Neural cell (in vitro differentiated cells): Measurements from ENCODE around the gene EHMT1. TPM values are rescaled to one million over a fixed set of nuclear protein-coding genes. Genes with fewer than 3 reads are reported as not detected.

Experiments used
- H2AFZ ChIP-seq: fragments of 200-600, 300-800 bp; sonication (generic), shearing (Covaris generic); 2 replicates; pipeline ENCODE4 v1.6.0; 2014; ENCODE audit warnings: low read depth, mild to moderate bottlenecking, antibody characterized with exemption, low read length, moderate library complexity
- H3F3A ChIP-seq: fragments of 200-600 bp; shearing (Covaris generic); 2 replicates; pipeline ENCODE4 v1.6.1; 2016; ENCODE audit warnings: mild to moderate bottlenecking, moderate library complexity, mixed read lengths, antibody characterized with exemption, low read length; ENCODE audit not compliant: insufficient read depth, poor library complexity, severe bottlenecking
- H3K27ac ChIP-seq: fragments of 200-600, 300-800 bp; sonication (generic), shearing (Covaris generic); 2 replicates; pipeline ENCODE4 v1.5.1; 2014; ENCODE audit warnings: mild to moderate bottlenecking, low read length, moderate library complexity
- H3K27me3 ChIP-seq: fragments of 300-800, 200-600 bp; sonication (generic), shearing (Covaris generic); 2 replicates; pipeline ENCODE4 v1.6.0; 2014; ENCODE audit warnings: mild to moderate bottlenecking, low read depth, low read length, moderate library complexity; ENCODE audit not compliant: insufficient read depth
- H3K36me3 ChIP-seq: fragments of 300-800, 200-600 bp; sonication (generic), shearing (Covaris generic); 2 replicates; pipeline ENCODE4 v1.5.1; 2014; ENCODE audit warnings: mild to moderate bottlenecking, antibody characterized with exemption, low read length, moderate library complexity; ENCODE audit not compliant: insufficient read depth
- H3K4me2 ChIP-seq: fragments of 300-800, 200-600 bp; sonication (generic), shearing (Covaris generic); 2 replicates; pipeline ENCODE4 v1.6.0; 2014; ENCODE audit warnings: mild to moderate bottlenecking, low read length
- H3K4me3 ChIP-seq: fragments of 300-800, 200-600 bp; sonication (generic), shearing (Covaris generic); 2 replicates; pipeline ENCODE4 v1.5.1; 2014; ENCODE audit warnings: mild to moderate bottlenecking, low read length, moderate library complexity
- H3K79me2 ChIP-seq: fragments of 200-600 bp; shearing (Covaris generic); replicated peaks from 2 replicates; pipeline ENCODE4 v1.6.0; 2014; ENCODE audit warnings: mild to moderate bottlenecking, low read length, moderate library complexity; ENCODE audit not compliant: insufficient read depth
- H3K9ac ChIP-seq: fragments of 300-800, 200-600 bp; sonication (generic), shearing (Covaris generic); 2 replicates; pipeline ENCODE4 v1.6.1; 2016; ENCODE audit warnings: mild to moderate bottlenecking, low read length, mixed read lengths
- H3K9me2 ChIP-seq: fragments of 200-600 bp; shearing (Covaris generic); 2 replicates; pipeline ENCODE4 v1.6.1; 2016; ENCODE audit warnings: mild to moderate bottlenecking, low read length, mixed read lengths; ENCODE audit not compliant: insufficient read depth
- H3K9me3 ChIP-seq: fragments of 200-600, 300-800 bp; sonication (generic), shearing (Covaris generic); 2 replicates; pipeline ENCODE4 v1.6.1; 2016; ENCODE audit warnings: mild to moderate bottlenecking, mixed run types, low read length, moderate library complexity, mixed read lengths
- H4K20me1 ChIP-seq: fragments of 200-600 bp; shearing (Covaris generic); 2 replicates; pipeline ENCODE4 v1.6.1; 2016; ENCODE audit warnings: mild to moderate bottlenecking, mixed run types; ENCODE audit not compliant: insufficient read depth
- EP300 ChIP-seq: fragments of 450-650 bp; conservative IDR thresholded peaks from 2 replicates; pipeline ENCODE4 v1.6.1; 2014; ENCODE audit warnings: antibody characterized with exemption, mild to moderate bottlenecking, moderate library complexity; ENCODE audit not compliant: poor library complexity, severe bottlenecking
- EZH2 ChIP-seq: fragments of 200-600, 300-800 bp; shearing (Covaris generic), sonication (generic); IDR thresholded peaks from 2 replicates; pipeline ENCODE4 v1.6.1; 2014; ENCODE audit warnings: antibody characterized with exemption, low read length, borderline replicate concordance, mild to moderate bottlenecking; ENCODE audit not compliant: insufficient read depth, poor library complexity, severe bottlenecking
- MXI1 ChIP-seq: fragments of 450-650 bp; conservative IDR thresholded peaks from 2 replicates; pipeline ENCODE4 v1.6.1; 2014; ENCODE audit warnings: antibody characterized with exemption, mild to moderate bottlenecking; ENCODE audit not compliant: poor library complexity, severe bottlenecking
- POLR2AphosphoS5 ChIP-seq: IDR thresholded peaks from 2 replicates; pipeline ENCODE4 v1.6.1; 2012
- RAD21 ChIP-seq: fragments of 450-650 bp; conservative IDR thresholded peaks from 2 replicates; pipeline ENCODE4 v1.6.1; 2014; ENCODE audit warnings: antibody characterized with exemption, mild to moderate bottlenecking, moderate library complexity
- SMC3 ChIP-seq: fragments of 450-650 bp; conservative IDR thresholded peaks from 2 replicates; pipeline ENCODE4 v1.6.1; 2014; ENCODE audit warnings: antibody characterized with exemption, mild to moderate bottlenecking, moderate library complexity; ENCODE audit not compliant: poor library complexity
- TAF1 ChIP-seq: IDR thresholded peaks from 2 replicates; pipeline ENCODE4 v1.6.1; 2012; ENCODE audit warnings: low read depth
- polyA plus RNA-seq: library from polyadenylated mRNA; depleted of rRNA; stranded (reverse); fragments of >200 nt; gene quantifications from 2 replicates; pipeline ENCODE4 v1.2.3, GENCODE V29; 2014
- TF ChIP-seq, protein P1 (sequence below): fragments of 450-650 bp; IDR thresholded peaks from 2 replicates; pipeline ENCODE4 v1.5.1; 2014; ENCODE audit warnings: antibody characterized with exemption, mild to moderate bottlenecking, moderate library complexity; ENCODE audit not compliant: poor library complexity, severe bottlenecking
- TF ChIP-seq, protein P2 (sequence below): IDR thresholded peaks from 2 replicates; pipeline ENCODE4 v1.6.1; 2012; ENCODE audit warnings: borderline replicate concordance

Gene EHMT1
- polyA plus RNA-seq, 1 donor from 2014 or later: 53.0 TPM

DNA sequence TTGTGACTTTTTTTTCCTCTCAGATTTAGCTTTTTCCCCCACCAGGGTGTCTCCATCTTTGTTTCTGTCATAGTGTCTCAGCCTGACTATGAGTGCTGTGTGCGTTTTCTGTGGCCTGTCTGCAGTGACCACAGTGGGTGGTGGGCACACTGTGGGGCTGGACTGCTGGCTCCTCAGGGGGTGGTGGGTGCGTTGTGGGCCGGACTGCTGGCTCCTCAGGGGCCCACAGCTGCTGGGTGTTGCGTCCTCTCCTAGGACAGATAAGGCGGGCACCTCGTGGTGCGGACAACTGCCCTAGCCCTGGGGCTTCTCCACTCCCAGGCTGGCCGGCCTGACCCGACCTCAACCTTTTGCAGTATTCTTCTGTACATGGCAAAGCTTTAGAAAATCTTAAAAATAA lies 100.4 kb downstream of the EHMT1 start:
- Histone ChIP-seq H3K9ac (no peak overlapping the region), H3K9me2 (no peaks in the 10 kb centered on the region), H4K20me1 (no peaks in the 10 kb centered on the region), H2AFZ (no peak overlapping the region), H3K9me3 (no peaks in the 10 kb centered on the region), H3K27ac (no peak overlapping the region), H3K79me2 (peaks cover 14% of the 10 kb centered on the region), H3K36me3 (peaks cover 15% of the 10 kb centered on the region), H3K4me3 (no peak overlapping the region), H3F3A (no peaks in the 10 kb centered on the region), H3K27me3 (no peaks in the 10 kb centered on the region), H3K4me2 (no peak overlapping the region)
- TF ChIP-seq, protein P1, sequence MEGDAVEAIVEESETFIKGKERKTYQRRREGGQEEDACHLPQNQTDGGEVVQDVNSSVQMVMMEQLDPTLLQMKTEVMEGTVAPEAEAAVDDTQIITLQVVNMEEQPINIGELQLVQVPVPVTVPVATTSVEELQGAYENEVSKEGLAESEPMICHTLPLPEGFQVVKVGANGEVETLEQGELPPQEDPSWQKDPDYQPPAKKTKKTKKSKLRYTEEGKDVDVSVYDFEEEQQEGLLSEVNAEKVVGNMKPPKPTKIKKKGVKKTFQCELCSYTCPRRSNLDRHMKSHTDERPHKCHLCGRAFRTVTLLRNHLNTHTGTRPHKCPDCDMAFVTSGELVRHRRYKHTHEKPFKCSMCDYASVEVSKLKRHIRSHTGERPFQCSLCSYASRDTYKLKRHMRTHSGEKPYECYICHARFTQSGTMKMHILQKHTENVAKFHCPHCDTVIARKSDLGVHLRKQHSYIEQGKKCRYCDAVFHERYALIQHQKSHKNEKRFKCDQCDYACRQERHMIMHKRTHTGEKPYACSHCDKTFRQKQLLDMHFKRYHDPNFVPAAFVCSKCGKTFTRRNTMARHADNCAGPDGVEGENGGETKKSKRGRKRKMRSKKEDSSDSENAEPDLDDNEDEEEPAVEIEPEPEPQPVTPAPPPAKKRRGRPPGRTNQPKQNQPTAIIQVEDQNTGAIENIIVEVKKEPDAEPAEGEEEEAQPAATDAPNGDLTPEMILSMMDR: no peak
- TF ChIP-seq, protein P2, sequence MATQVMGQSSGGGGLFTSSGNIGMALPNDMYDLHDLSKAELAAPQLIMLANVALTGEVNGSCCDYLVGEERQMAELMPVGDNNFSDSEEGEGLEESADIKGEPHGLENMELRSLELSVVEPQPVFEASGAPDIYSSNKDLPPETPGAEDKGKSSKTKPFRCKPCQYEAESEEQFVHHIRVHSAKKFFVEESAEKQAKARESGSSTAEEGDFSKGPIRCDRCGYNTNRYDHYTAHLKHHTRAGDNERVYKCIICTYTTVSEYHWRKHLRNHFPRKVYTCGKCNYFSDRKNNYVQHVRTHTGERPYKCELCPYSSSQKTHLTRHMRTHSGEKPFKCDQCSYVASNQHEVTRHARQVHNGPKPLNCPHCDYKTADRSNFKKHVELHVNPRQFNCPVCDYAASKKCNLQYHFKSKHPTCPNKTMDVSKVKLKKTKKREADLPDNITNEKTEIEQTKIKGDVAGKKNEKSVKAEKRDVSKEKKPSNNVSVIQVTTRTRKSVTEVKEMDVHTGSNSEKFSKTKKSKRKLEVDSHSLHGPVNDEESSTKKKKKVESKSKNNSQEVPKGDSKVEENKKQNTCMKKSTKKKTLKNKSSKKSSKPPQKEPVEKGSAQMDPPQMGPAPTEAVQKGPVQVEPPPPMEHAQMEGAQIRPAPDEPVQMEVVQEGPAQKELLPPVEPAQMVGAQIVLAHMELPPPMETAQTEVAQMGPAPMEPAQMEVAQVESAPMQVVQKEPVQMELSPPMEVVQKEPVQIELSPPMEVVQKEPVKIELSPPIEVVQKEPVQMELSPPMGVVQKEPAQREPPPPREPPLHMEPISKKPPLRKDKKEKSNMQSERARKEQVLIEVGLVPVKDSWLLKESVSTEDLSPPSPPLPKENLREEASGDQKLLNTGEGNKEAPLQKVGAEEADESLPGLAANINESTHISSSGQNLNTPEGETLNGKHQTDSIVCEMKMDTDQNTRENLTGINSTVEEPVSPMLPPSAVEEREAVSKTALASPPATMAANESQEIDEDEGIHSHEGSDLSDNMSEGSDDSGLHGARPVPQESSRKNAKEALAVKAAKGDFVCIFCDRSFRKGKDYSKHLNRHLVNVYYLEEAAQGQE: no peak
- TF ChIP-seq TAF1 (no peak), RAD21 (no peak), SMC3 (no peak), MXI1 (no peak), EZH2 (no peak), EP300 (no peak), POLR2AphosphoS5 (no peak)

DNA sequence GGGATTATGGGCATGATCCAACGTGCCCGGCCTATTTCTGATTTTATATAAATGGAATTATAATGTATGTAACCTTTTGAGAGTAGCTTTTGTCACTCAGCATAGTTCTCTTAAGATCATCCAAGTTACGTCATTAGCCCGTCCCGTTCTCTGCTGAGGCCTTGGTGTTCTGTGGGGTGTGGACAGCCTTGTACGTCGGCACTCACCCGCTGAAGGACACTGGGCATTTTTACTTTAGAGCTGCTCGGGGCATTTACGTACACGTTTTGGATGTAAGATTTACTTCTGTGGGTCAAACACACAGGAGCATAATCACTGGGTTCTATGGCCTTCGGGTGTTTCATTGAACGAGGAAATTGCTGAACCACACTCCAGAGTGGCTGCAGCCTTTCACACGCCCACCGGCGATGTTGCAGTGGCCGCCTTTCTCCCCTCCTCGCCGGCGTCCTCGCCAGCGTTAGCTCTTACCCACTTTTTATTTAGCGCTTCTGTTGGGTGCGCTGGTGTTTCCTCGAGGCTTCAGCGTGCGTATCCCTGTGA lies 101.8 kb downstream of the EHMT1 start:
- no peak for TF ChIP-seq MXI1
- no peak for TF ChIP-seq TAF1
- no peak for TF ChIP-seq POLR2AphosphoS5
- no peak for TF ChIP-seq EP300
- no peak for TF ChIP-seq EZH2
- TF ChIP-seq, protein P2: no peak
- TF ChIP-seq SMC3: no peak
- TF ChIP-seq RAD21: no peak
- TF ChIP-seq, protein P1: no peak
- H3K9me2 ChIP-seq: no peaks in the 10 kb centered on the region
- no peaks in the 10 kb centered on the region for H3K27me3 ChIP-seq
- H2AFZ ChIP-seq: no peak overlapping the region
- H4K20me1 ChIP-seq: no peaks in the 10 kb centered on the region
- no peaks in the 10 kb centered on the region for H3K9me3 ChIP-seq
- H3K9ac ChIP-seq: no peak overlapping the region
- peaks cover 15% of the 10 kb centered on the region for H3K79me2 ChIP-seq
- no peak overlapping the region for H3K27ac ChIP-seq
- H3K36me3 ChIP-seq: peaks cover 5% of the 10 kb centered on the region
- no peaks in the 10 kb centered on the region for H3F3A ChIP-seq
- H3K4me3 ChIP-seq: no peak overlapping the region
- no peak overlapping the region for H3K4me2 ChIP-seq
